ENCODE measurements around the gene FRAS1. TPM values are rescaled to one million over a fixed set of nuclear protein-coding genes. Genes with fewer than 3 reads are reported as not detected.

Gene FRAS1
- total RNA-seq, 3 donors from 2014 or later = 4.9 to 7.5 (median 6.6) TPM

DNA sequence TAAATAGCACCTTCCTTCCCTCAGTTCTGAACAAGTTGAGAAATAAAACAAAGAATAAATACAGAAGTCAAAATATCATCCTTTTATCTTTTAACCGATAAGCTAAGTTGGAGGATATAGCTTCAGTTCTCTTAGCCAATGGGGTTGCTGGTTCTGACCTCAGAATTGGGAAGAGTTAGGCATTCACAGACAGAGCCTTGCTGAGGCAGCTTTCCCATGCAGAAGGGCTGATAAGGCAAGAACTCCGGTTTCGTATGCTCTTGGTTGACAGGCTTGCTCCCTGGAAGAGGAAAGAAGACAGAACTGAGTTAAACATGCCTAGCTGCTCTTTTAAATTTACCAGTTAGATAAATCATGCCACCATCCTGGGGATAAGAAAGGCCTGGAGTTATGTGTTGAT lies 17.6 kb downstream of the FRAS1 start:
- TF ChIP-seq POLR2A (IDR thresholded peaks at IDR 0.05) = no peak
- no peak for TF ChIP-seq POLR2AphosphoS5 (IDR thresholded peaks at IDR 0.05)
- TF ChIP-seq, protein P1, sequence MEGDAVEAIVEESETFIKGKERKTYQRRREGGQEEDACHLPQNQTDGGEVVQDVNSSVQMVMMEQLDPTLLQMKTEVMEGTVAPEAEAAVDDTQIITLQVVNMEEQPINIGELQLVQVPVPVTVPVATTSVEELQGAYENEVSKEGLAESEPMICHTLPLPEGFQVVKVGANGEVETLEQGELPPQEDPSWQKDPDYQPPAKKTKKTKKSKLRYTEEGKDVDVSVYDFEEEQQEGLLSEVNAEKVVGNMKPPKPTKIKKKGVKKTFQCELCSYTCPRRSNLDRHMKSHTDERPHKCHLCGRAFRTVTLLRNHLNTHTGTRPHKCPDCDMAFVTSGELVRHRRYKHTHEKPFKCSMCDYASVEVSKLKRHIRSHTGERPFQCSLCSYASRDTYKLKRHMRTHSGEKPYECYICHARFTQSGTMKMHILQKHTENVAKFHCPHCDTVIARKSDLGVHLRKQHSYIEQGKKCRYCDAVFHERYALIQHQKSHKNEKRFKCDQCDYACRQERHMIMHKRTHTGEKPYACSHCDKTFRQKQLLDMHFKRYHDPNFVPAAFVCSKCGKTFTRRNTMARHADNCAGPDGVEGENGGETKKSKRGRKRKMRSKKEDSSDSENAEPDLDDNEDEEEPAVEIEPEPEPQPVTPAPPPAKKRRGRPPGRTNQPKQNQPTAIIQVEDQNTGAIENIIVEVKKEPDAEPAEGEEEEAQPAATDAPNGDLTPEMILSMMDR (IDR thresholded peaks at IDR 0.05) = no peak
- H3K27ac ChIP-seq = no peak overlapping the region
- no peaks in the 10 kb centered on the region for H3K9me3 ChIP-seq
- no peaks in the 10 kb centered on the region for H3K4me1 ChIP-seq
- H3K36me3 ChIP-seq = no peaks in the 10 kb centered on the region
- H3K27me3 ChIP-seq = no peaks in the 10 kb centered on the region
- no peak overlapping the region for H3K4me3 ChIP-seq
- intact Hi-C loops (cut with DNase I; ENCODE audit: low total_unique reads) = no loop called here
- no peak for DNase-seq (ENCODE audit: low spot score in 2 of 2)

DNA sequence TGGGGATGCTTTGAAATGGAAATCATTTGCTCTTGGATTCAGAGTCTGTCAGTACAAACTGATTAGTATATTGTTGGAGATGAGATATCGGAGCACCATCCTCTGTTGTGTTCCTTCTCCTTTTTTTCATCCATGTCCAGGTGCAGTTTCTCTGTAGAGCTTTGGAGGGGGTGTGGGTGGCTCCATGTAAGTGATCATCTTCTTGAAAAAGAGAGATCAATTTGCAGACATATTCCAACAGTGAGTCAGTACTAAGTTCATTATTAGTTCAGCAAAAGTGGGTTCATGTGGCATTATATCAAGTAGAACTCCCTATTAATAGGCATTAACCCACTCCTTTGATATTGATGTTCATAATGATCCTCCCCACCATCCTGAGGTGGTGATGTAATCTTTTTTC lies 18.9 kb downstream of the FRAS1 start:
- DNase-seq (ENCODE audit: low spot score in 2 of 2) = no peak
- Histone ChIP-seq H3K36me3 (no peaks in the 10 kb centered on the region), H3K27me3 (no peaks in the 10 kb centered on the region), H3K27ac (no peak overlapping the region), H3K4me1 (no peaks in the 10 kb centered on the region), H3K9me3 (no peaks in the 10 kb centered on the region), H3K4me3 (no peak overlapping the region)
- TF ChIP-seq POLR2AphosphoS5 (IDR thresholded peaks at IDR 0.05) = no peak
- TF ChIP-seq, protein P1 (IDR thresholded peaks at IDR 0.05) = no peak
- TF ChIP-seq POLR2A (IDR thresholded peaks at IDR 0.05) = no peak
- intact Hi-C loops (cut with DNase I; ENCODE audit: low total_unique reads) = no loop called here

DNA sequence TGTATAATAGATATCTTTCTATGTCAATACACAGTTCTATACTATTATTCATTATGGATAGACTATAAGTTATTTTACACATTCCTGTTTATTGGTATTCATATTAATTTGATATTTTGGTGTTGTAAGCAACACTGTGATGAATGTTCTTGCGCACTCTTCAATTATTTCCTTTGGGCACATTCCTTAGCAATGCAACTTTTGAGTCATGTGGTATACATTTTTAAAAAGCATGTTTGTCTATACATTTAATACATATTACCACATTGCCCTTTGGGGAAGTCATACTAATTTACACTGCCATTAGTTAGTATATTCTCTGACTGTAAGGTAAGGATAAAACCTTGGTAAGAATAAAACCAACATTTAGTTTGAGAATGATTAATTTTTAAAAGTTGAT lies 21.0 kb downstream of the FRAS1 start:
- intact Hi-C loops (cut with DNase I; ENCODE audit: low total_unique reads) = no loop called here

DNA sequence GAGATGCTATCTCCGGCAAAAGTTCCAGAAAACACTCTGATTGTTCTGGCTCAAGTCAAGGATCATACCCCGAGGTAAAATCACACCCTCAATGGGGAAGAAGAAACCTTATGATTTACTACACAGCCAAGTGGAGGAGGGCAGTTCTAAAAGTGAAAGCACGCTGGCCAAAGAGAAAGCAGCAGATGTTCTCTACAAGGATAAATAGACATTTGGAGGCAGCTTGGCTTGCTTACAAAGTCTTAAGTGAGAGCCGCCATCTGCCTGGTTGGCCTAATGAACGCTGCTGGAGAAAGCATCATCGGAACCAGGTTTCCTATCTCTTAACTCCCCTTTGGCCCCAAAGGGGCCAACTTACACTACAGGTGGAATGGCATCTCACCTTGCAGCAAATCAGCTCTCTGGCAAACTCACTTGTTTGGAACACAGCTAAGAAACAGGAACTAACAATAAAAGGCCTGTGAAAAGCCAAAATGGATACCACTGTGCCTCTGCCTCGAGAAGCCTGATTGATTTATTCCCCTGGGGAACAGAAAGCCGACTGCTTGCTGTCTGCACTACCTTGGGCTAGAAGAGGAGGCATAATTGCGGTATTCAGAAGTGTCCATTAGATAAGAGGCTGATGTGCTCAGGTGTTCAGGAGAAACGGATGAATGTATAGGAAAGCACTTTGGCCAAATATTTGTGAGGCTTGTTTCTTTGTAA lies 22.8 kb downstream of the FRAS1 start:
- Histone ChIP-seq H3K27ac (no peak overlapping the region), H3K4me3 (no peak overlapping the region), H3K27me3 (no peaks in the 10 kb centered on the region), H3K9me3 (no peaks in the 10 kb centered on the region), H3K4me1 (no peaks in the 10 kb centered on the region), H3K36me3 (no peaks in the 10 kb centered on the region)
- intact Hi-C loops (cut with DNase I; ENCODE audit: low total_unique reads) = no loop called here
- DNase-seq (ENCODE audit: low spot score in 2 of 2) = no peak
- TF ChIP-seq POLR2AphosphoS5 (IDR thresholded peaks at IDR 0.05) (no peak), POLR2A (IDR thresholded peaks at IDR 0.05) (no peak)
- TF ChIP-seq, protein P1 (IDR thresholded peaks at IDR 0.05) = no peak

More for the DNA sequence above, 21.0 kb downstream of the FRAS1 start:
- no peaks in the 10 kb centered on the region for H3K27me3 ChIP-seq
- no peak for DNase-seq (ENCODE audit: low spot score in 2 of 2)
- no peak overlapping the region for H3K27ac ChIP-seq
- TF ChIP-seq, protein P1 (IDR thresholded peaks at IDR 0.05) = no peak
- TF ChIP-seq POLR2AphosphoS5 (IDR thresholded peaks at IDR 0.05) (no peak), POLR2A (IDR thresholded peaks at IDR 0.05) (no peak)
- H3K4me3 ChIP-seq = no peak overlapping the region
- no peaks in the 10 kb centered on the region for H3K9me3 ChIP-seq
- H3K4me1 ChIP-seq = no peaks in the 10 kb centered on the region
- no peaks in the 10 kb centered on the region for H3K36me3 ChIP-seq

DNA sequence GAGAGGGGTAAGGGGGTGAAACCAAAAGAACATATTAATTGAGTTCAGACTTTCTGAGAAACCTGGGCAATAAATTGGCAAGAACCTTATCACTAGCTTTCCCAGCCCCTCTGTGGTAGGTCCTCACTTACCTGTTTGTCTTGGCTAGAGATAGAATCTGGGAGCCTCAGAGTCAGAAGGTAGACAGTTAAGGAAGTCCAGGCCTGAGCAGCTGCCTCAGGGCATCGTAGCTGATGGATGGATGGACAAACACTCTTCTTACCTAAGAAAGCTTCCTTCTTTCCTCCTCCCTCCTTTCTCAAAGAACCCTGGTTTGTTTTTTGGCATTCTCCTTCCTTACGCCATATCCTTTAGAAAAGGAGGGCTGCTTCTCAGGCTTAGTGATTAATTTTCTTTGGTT lies 24.4 kb downstream of the FRAS1 start:
- no peaks in the 10 kb centered on the region for H3K27me3 ChIP-seq
- no peak overlapping the region for H3K27ac ChIP-seq
- H3K36me3 ChIP-seq = no peaks in the 10 kb centered on the region
- TF ChIP-seq, protein P1 (IDR thresholded peaks at IDR 0.05) = no peak
- TF ChIP-seq POLR2A (IDR thresholded peaks at IDR 0.05) = no peak
- no peak for TF ChIP-seq POLR2AphosphoS5 (IDR thresholded peaks at IDR 0.05)
- H3K4me3 ChIP-seq = no peak overlapping the region
- H3K9me3 ChIP-seq = no peaks in the 10 kb centered on the region
- no peaks in the 10 kb centered on the region for H3K4me1 ChIP-seq
- no peak for DNase-seq (ENCODE audit: low spot score in 2 of 2)
- intact Hi-C loops (cut with DNase I; ENCODE audit: low total_unique reads) = no loop called here

Measured in breast epithelium (tissue), 4 donors.